ENCODE measurements around the gene ADAM10.
A peak's percentile ranks its signal among the peaks of the same experiment; 100 is the strongest.

The ADAM10 gene

GRCh38 chr15:58736018-58736643 is 13.4 kb downstream of the ADAM10 start:
- no peak for TF ChIP-seq CTCF (IDR thresholded peaks at IDR 0.05)
- H3K27ac ChIP-seq: no peak overlapping the region

GRCh38 chr15:58734859-58735258 is 14.6 kb downstream of the ADAM10 start:
- no peak for DNase-seq (ENCODE audit: low spot score)
- TF ChIP-seq CTCF (IDR thresholded peaks at IDR 0.05): no peak
- no peak overlapping the region for H3K27ac ChIP-seq
- H3K4me3 ChIP-seq: no peak overlapping the region

More at GRCh38 chr15:58736018-58736643, 13.4 kb downstream of the ADAM10 start:
- DNase-seq (ENCODE audit: low spot score): no peak
- H3K4me3 ChIP-seq: no peak overlapping the region

- peak overlapping the region in 1 of 2 donors; percentile 53 for H3K27ac ChIP-seq
- no peak overlapping the region for H3K4me3 ChIP-seq
- no peak for DNase-seq (ENCODE audit: low spot score)
- TF ChIP-seq CTCF (IDR thresholded peaks at IDR 0.05): no peak
Observed at GRCh38 chr15:58732625-58733363, 16.7 kb downstream of the ADAM10 start.

- Histone ChIP-seq H3K27ac (peak overlapping the region; percentile 43 to 53), H3K4me3 (no peak overlapping the region)
- no peak for DNase-seq (ENCODE audit: low spot score)
- no peak for TF ChIP-seq CTCF (IDR thresholded peaks at IDR 0.05)
Observed at GRCh38 chr15:58731756-58732535, 17.6 kb downstream of the ADAM10 start.

- DNase-seq (ENCODE audit: low spot score): no peak
- H3K4me3 ChIP-seq: no peak overlapping the region
- H3K27ac ChIP-seq: no peak overlapping the region
- no peak for TF ChIP-seq CTCF (IDR thresholded peaks at IDR 0.05)
Observed at GRCh38 chr15:58726867-58727266, 22.6 kb downstream of the ADAM10 start.

- Histone ChIP-seq H3K27ac (no peak overlapping the region), H3K4me3 (no peak overlapping the region)
- no peak for TF ChIP-seq CTCF (IDR thresholded peaks at IDR 0.05)
- DNase-seq (ENCODE audit: low spot score): no peak
Observed at GRCh38 chr15:58724466-58724865, 25.0 kb downstream of the ADAM10 start.

Data from coronary artery (tissue), 2 donors.